ENCODE measurements around the gene BNIP2. TPM values are rescaled to one million over a fixed set of nuclear protein-coding genes. Genes with fewer than 3 reads are reported as not detected.

BNIP2 gene
- total RNA-seq, 1 experiment from 2014 or later: 115 TPM

- DNase-seq (ENCODE audit: low read depth): no peak
Measured at GRCh38 chr15:59636184-59636583, 52.9 kb downstream of the BNIP2 start.

- DNase-seq (ENCODE audit: low read depth): peak; percentile 19
Measured at GRCh38 chr15:59632714-59633113, 56.4 kb downstream of the BNIP2 start.

- peak; percentile 61 for DNase-seq (ENCODE audit: low read depth)
Measured at GRCh38 chr15:59622289-59622688, 66.8 kb downstream of the BNIP2 start.

- DNase-seq (ENCODE audit: low read depth): no peak
Measured at GRCh38 chr15:59618406-59618805, 70.7 kb downstream of the BNIP2 start.

- no peak for DNase-seq (ENCODE audit: low read depth)
Measured at GRCh38 chr15:59616379-59616778, 72.7 kb downstream of the BNIP2 start.

- DNase-seq (ENCODE audit: low read depth): no peak
Measured at GRCh38 chr15:59615661-59616060, 73.5 kb downstream of the BNIP2 start.

- DNase-seq (ENCODE audit: low read depth): no peak
Measured at GRCh38 chr15:59614153-59614552, 75.0 kb downstream of the BNIP2 start.

GRCh38 chr15:59611276-59612260, 77.6 kb downstream of the BNIP2 start, which contains the start of gene GCNT3:
GCNT3 (plus strand) TSS chr15:59611783; CDS start chr15:59618239, 6,456 bp downstream.
- peak; percentile 51 for DNase-seq (ENCODE audit: low read depth)

GRCh38 chr15:59609730-59610712, 79.1 kb downstream of the BNIP2 start:
- no peak for DNase-seq (ENCODE audit: low read depth)

Other genes with a start within 250 kb of the BNIP2 start
- 1.1 and 1.6 TPM in 2 replicates for gene GCNT3, start 77.5 kb downstream of the BNIP2 start, total RNA-seq (2014; rRNA removed; shearing (Covaris generic))
- 80.8 and 93.3 TPM in 2 replicates for gene GTF2A2, start 31.8 kb downstream of the BNIP2 start, total RNA-seq (2014; rRNA removed; shearing (Covaris generic))